ENCODE results near the gene PPP1R1B. TPM values are rescaled to one million over a fixed set of nuclear protein-coding genes. Genes with fewer than 3 reads are reported as not detected.

PPP1R1B gene
- total RNA-seq, 2 experiments from 2014 or later, result not detected

DNA sequence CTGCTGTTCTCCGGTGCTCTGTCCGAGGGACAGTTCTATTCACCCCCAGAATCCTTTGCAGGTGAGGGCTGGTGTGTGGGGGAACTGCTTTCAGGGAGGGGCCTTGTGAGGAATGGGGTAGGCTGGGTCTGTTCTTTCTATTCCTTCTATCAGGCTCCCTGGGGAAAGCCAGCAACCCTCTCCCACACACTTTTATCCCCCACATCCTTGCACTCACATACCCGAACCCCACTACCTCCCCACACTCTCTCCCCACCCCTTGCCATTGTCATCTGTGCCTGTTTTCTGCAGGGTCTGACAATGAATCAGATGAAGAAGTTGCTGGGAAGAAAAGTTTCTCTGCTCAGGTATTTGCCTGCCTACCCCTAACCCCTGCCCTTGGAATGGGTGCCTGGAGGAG lies 32.0 kb downstream of the PPP1R1B start:
- peaks cover 4% of the 10 kb centered on the region for H3K4me1 ChIP-seq (ENCODE audit: insufficient read depth, low read length, poor library complexity, severe bottlenecking)
- BruUV-seq (replicated peaks), result no TSS peak
- intact Hi-C loops (cut with micrococcal nuclease; ENCODE audit: unreplicated experiment), result no loop called here

DNA sequence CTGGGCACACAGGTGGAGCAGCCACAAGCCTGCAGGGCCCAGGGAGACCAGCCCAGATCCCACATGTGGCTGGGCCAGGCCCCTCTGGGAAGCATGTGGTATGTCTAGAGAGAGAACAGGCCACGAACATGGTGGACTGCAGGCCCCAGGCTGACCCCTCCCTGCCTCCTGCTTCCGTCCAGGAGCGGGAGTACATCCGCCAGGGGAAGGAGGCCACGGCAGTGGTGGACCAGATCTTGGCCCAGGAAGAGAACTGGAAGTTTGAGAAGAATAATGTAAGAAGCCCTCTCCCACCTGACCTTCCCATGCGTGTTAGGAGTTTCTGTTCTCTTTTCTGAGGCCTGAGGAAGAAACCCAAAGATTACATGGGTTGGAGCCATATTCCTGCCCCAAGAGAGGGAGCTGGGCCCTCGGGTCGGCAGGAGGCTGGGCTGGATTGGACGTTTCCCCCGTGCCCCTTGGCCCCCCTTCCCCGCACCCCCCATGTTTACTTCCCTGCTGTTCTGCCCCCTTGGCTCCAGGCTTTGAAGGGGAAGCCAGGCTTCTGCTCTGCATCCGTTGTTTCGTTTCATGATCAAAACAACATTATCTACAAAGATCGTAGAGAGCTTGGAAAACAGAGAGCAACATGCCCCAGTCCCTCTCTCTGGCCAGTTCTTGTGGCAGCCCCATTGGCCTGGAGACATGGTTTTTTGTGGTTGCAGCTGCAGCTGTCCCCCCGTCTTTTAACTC lies 32.7 kb downstream of the PPP1R1B start:
- ChIA-PET POLR2A (no interaction called here), CTCF (ENCODE audit: unreplicated experiment) (no interaction called here)
- H4K20me1 ChIP-seq (ENCODE audit: insufficient read depth, low read length), result no peaks in the 10 kb centered on the region; the same call in 1 of the 2 replicates
- peaks cover 4% of the 10 kb centered on the region for H3K4me1 ChIP-seq (ENCODE audit: insufficient read depth, low read length, poor library complexity, severe bottlenecking)
- no peak overlapping the region for H3K27ac ChIP-seq (ENCODE audit: low read depth, low read length, poor library complexity, severe bottlenecking)
- TF ChIP-seq EZH2phosphoT487 (IDR thresholded peaks at IDR 0.05; ENCODE audit: borderline replicate concordance, low read depth, low read length) (no peak), CTCF (conservative IDR thresholded peaks at IDR 0.05; ENCODE audit: low read length) (no peak)
- H3K79me2 ChIP-seq (ENCODE audit: insufficient read depth, low read depth, low read length), result no peaks in the 10 kb centered on the region
- no peak for DNase-seq (ENCODE audit: low spot score)
- intact Hi-C loops (cut with micrococcal nuclease; ENCODE audit: unreplicated experiment), result no loop called here
- H2AFZ ChIP-seq (ENCODE audit: low read length), result no peak overlapping the region
- H3K9me3 ChIP-seq (ENCODE audit: low read length), result no peaks in the 10 kb centered on the region
- H3K4me3 ChIP-seq (ENCODE audit: low read depth, low read length, poor library complexity, severe bottlenecking), result no peak overlapping the region
- no peak overlapping the region for H3K4me2 ChIP-seq (ENCODE audit: low read length)
- peaks cover 34% of the 10 kb centered on the region; the same call in 1 of the 2 replicates for H3K36me3 ChIP-seq (ENCODE audit: insufficient read depth, low read length)
- no peaks in the 10 kb centered on the region for H3K9me2 ChIP-seq (ENCODE audit: insufficient read depth, low read length)
- no TSS peak for BruUV-seq (replicated peaks)

More for the DNA sequence above, 32.0 kb downstream of the PPP1R1B start:
- Histone ChIP-seq H3K9me2 (ENCODE audit: insufficient read depth, low read length) (no peaks in the 10 kb centered on the region), H3K27ac (ENCODE audit: low read depth, low read length, poor library complexity, severe bottlenecking) (no peak overlapping the region), H3K9me3 (ENCODE audit: low read length) (no peaks in the 10 kb centered on the region), H4K20me1 (ENCODE audit: insufficient read depth, low read length) (no peaks in the 10 kb centered on the region; the same call in 1 of the 2 replicates), H3K4me3 (ENCODE audit: low read depth, low read length, poor library complexity, severe bottlenecking) (no peak overlapping the region), H3K4me2 (ENCODE audit: low read length) (no peak overlapping the region), H2AFZ (ENCODE audit: low read length) (no peak overlapping the region), H3K79me2 (ENCODE audit: insufficient read depth, low read depth, low read length) (no peaks in the 10 kb centered on the region), H3K36me3 (ENCODE audit: insufficient read depth, low read length) (peaks cover 41% of the 10 kb centered on the region; the same call in 1 of the 2 replicates)
- ChIA-PET POLR2A (no interaction called here), CTCF (ENCODE audit: unreplicated experiment) (no interaction called here)
- TF ChIP-seq CTCF (conservative IDR thresholded peaks at IDR 0.05; ENCODE audit: low read length), result no peak
- TF ChIP-seq EZH2phosphoT487 (IDR thresholded peaks at IDR 0.05; ENCODE audit: borderline replicate concordance, low read depth, low read length), result no peak
- DNase-seq (ENCODE audit: low spot score), result no peak

- no peaks in the 10 kb centered on the region for H3K9me3 ChIP-seq (ENCODE audit: low read length)
- H2AFZ ChIP-seq (ENCODE audit: low read length), result no peak overlapping the region
- H3K4me3 ChIP-seq (ENCODE audit: low read depth, low read length, poor library complexity, severe bottlenecking), result no peak overlapping the region
- no peaks in the 10 kb centered on the region for H3K79me2 ChIP-seq (ENCODE audit: insufficient read depth, low read depth, low read length)
- DNase-seq (ENCODE audit: low spot score), result no peak
- H3K36me3 ChIP-seq (ENCODE audit: insufficient read depth, low read length), result peaks cover 29% of the 10 kb centered on the region; the same call in 1 of the 2 replicates
- H3K27ac ChIP-seq (ENCODE audit: low read depth, low read length, poor library complexity, severe bottlenecking), result no peak overlapping the region
- no peak for TF ChIP-seq EZH2phosphoT487 (IDR thresholded peaks at IDR 0.05; ENCODE audit: borderline replicate concordance, low read depth, low read length)
- TF ChIP-seq CTCF (conservative IDR thresholded peaks at IDR 0.05; ENCODE audit: low read length), result no peak
- H3K9me2 ChIP-seq (ENCODE audit: insufficient read depth, low read length), result no peaks in the 10 kb centered on the region
- ChIA-PET CTCF (ENCODE audit: unreplicated experiment) (no interaction called here), POLR2A (no interaction called here)
- intact Hi-C loops (cut with micrococcal nuclease; ENCODE audit: unreplicated experiment), result no loop called here
- H3K4me2 ChIP-seq (ENCODE audit: low read length), result no peak overlapping the region
- no peaks in the 10 kb centered on the region; the same call in 1 of the 2 replicates for H4K20me1 ChIP-seq (ENCODE audit: insufficient read depth, low read length)
- BruUV-seq (replicated peaks), result no TSS peak
- peaks cover 4% of the 10 kb centered on the region for H3K4me1 ChIP-seq (ENCODE audit: insufficient read depth, low read length, poor library complexity, severe bottlenecking)
Measured at GRCh38 chr17:39660011-39660360, 33.2 kb downstream of the PPP1R1B start.

Data from OCI-LY7 (cell line).